Esophagus (tissue), 2 donors: ENCODE data around the gene KIF2B. TPM values are rescaled to one million over a fixed set of nuclear protein-coding genes. Genes with fewer than 3 reads are reported as not detected.
"Not testable (repeated sequence)": the region's sequence is repeated elsewhere in the genome, so short reads cannot be mapped to it uniquely, and the experiment has no call there.

Experiments used
- H3K27ac ChIP-seq, 2 donors: one replicate each; pipeline ENCODE4 v1.5.1; 2013; ENCODE audit warnings: low read depth in 2 of 2, mild to moderate bottlenecking in 2 of 2, inconsistent platforms in 1 of 2, low read length in 1 of 2, moderate library complexity in 1 of 2
- H3K27me3 ChIP-seq, 2 donors: one replicate each; pipeline ENCODE4 v1.6.1; 2013; ENCODE audit warnings: low read length in 2 of 2, control low read depth in 1 of 2, mild to moderate bottlenecking in 1 of 2; ENCODE audit not compliant: insufficient read depth in 2 of 2, control insufficient read depth in 1 of 2
- H3K36me3 ChIP-seq, 2 donors: one replicate each; pipeline ENCODE4 v1.6.1; 2013; ENCODE audit warnings: low read length in 1 of 2; ENCODE audit not compliant: control insufficient read depth in 2 of 2, insufficient read depth in 2 of 2
- H3K4me1 ChIP-seq, 2 donors: one replicate each; pipeline ENCODE4 v1.6.1; 2013; ENCODE audit warnings: low read length in 1 of 2; ENCODE audit not compliant: control insufficient read depth in 2 of 2, insufficient read depth in 2 of 2
- H3K4me3 ChIP-seq, 2 donors: one replicate each; pipeline ENCODE4 v1.5.1; 2013; ENCODE audit warnings: low read length in 2 of 2, mild to moderate bottlenecking in 2 of 2, low read depth in 1 of 2, moderate library complexity in 1 of 2
- H3K9me3 ChIP-seq, 2 donors: one replicate each; pipeline ENCODE4 v1.6.1; 2013; ENCODE audit warnings: mild to moderate bottlenecking in 2 of 2, low read depth in 1 of 2, low read length in 1 of 2, moderate library complexity in 1 of 2; ENCODE audit not compliant: control insufficient read depth in 2 of 2, insufficient read depth in 1 of 2
- WGBS, 2 donors: extraction: QIAGEN DNeasy Blood & Tissue Kit; methylation state at CpG; one replicate each; pipeline ENCODE4 v1.1.7; 2013; 5-methylcytosine and 5-hydroxymethylcytosine counted together
- polyA plus RNA-seq, 2 donors: library from polyadenylated mRNA; stranded (reverse); fragments of 200-250 nt; gene quantifications; one replicate each; pipeline ENCODE4 v1.2.3, GENCODE V29; 2013
- donor health status: healthy with polysubstance abuse.
- donor health status: Bipolar disorder and iron deficiency.

KIF2B gene
- polyA plus RNA-seq, 2 donors, result not detected

GRCh38 chr17:53807286-53807685 is 15.4 kb upstream of the KIF2B start:
- no peaks in the 10 kb centered on the region for H3K27me3 ChIP-seq
- H3K27ac ChIP-seq, result no peak overlapping the region
- no peak overlapping the region for H3K4me3 ChIP-seq
- no peaks in the 10 kb centered on the region for H3K36me3 ChIP-seq
- WGBS, 2 donors, result 46 to 63% methylated on average over 6 of the region's 6 CpGs
- no peaks in the 10 kb centered on the region for H3K9me3 ChIP-seq
- H3K4me1 ChIP-seq, result no peaks in the 10 kb centered on the region

- H3K27ac ChIP-seq, result no peak overlapping the region
- H3K4me3 ChIP-seq, result no peak overlapping the region
- 73 to 74% methylated on average over 1 of the region's 1 CpG for WGBS, 2 donors
- H3K36me3 ChIP-seq, result no peaks in the 10 kb centered on the region
- no peaks in the 10 kb centered on the region for H3K27me3 ChIP-seq
- no peaks in the 10 kb centered on the region for H3K4me1 ChIP-seq
- H3K9me3 ChIP-seq, result peaks cover 0 to 4% of the 10 kb centered on the region in 2 donors
Measured at GRCh38 chr17:53818271-53818670, 4.5 kb upstream of the KIF2B start.

GRCh38 chr17:53818929-53819328 is 3.8 kb upstream of the KIF2B start:
- Histone ChIP-seq H3K36me3 (no peaks in the 10 kb centered on the region), H3K27ac (no peak overlapping the region), H3K4me3 (no peak overlapping the region), H3K27me3 (no peaks in the 10 kb centered on the region), H3K4me1 (no peaks in the 10 kb centered on the region), H3K9me3 (peaks cover 0 to 4% of the 10 kb centered on the region in 2 donors)
- WGBS, 2 donors, result 61% methylated on average over 2 of the region's 2 CpGs

- Histone ChIP-seq H3K4me3 (no peak overlapping the region), H3K27ac (no peak overlapping the region), H3K9me3 (peaks cover 0 to 4% of the 10 kb centered on the region in 2 donors), H3K4me1 (no peaks in the 10 kb centered on the region), H3K36me3 (no peaks in the 10 kb centered on the region), H3K27me3 (no peaks in the 10 kb centered on the region)
- 45 to 47% methylated on average over 1 of the region's 1 CpG for WGBS, 2 donors
Measured at GRCh38 chr17:53819956-53820355, 2.8 kb upstream of the KIF2B start.

DNA sequence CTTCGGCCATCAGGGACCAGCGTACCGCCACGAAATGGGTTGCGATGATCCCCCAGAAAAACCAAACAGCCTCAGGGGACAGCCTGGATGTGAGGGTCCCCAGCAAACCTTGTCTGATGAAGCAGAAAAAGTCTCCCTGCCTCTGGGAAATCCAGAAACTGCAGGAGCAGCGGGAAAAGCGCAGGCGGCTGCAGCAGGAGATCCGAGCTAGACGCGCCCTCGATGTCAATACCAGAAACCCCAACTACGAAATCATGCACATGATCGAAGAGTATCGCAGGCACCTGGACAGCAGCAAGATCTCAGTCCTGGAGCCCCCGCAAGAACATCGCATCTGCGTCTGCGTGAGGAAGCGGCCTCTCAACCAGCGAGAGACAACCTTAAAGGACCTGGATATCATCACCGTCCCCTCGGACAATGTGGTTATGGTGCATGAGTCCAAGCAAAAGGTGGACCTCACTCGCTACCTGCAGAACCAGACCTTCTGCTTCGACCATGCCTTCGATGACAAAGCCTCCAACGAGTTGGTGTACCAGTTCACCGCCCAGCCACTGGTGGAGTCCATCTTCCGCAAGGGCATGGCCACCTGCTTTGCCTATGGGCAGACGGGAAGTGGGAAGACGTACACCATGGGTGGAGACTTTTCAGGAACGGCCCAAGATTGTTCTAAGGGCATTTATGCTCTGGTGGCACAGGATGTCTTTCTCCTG is 769 bp downstream of the KIF2B start:
- Histone ChIP-seq H3K36me3 (no peaks in the 10 kb centered on the region), H3K9me3 (peaks cover 0 to 4% of the 10 kb centered on the region in 2 donors), H3K27me3 (no peaks in the 10 kb centered on the region), H3K4me1 (no peaks in the 10 kb centered on the region), H3K4me3 (no peak overlapping the region), H3K27ac (no peak overlapping the region)
- WGBS, 2 donors, result 94 to 96% methylated on average over 32 of the region's 32 CpGs

DNA sequence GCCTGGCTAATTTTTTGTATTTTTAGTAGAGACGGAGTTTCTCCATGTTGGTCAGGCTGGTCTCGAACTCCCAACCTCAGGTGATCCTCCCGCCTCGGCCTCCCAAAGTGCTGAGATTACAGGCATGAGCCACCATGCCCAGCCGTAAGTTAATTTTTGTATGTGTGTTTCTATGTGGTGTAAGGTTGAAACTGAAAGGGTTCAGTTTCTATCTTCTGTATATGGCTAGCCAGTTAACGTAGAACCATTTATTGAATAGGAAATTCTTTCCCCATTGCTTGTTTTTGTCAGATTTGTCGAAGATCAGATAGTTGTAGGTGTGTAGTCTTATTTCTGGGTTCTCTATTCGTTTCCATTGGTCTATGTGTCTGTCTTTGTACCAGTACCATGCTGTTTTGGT is 12.0 kb downstream of the KIF2B start:
- H3K4me1 ChIP-seq, H3K4me3 ChIP-seq, H3K36me3 ChIP-seq, H3K27me3 ChIP-seq, H3K9me3 ChIP-seq, H3K27ac ChIP-seq: not testable (repeated sequence)
- 80 to 81% methylated on average over 8 of the region's 8 CpGs for WGBS, 2 donors

DNA sequence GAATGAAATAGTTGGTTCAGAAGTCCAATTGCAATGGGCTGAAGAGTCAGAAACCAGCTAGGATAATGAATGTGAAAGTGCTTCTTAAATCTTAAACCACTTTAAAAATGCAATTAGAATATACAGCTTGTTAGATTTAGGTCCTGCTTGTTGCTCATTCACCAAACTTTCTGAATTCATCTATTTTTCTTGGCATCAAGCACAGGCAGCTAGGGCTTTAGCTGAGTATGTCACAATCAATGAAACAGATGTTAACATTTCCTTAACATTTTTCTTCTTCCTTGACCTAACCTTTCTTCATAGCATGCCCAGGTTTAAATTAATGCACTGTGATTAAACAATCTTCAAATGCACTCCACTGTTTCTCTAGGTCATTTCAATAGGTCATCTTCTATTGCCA is 14.4 kb downstream of the KIF2B start:
- no peak overlapping the region for H3K4me3 ChIP-seq
- H3K4me1 ChIP-seq, result no peaks in the 10 kb centered on the region
- no peaks in the 10 kb centered on the region for H3K27me3 ChIP-seq

GRCh38 chr17:53844491-53845107 is 21.9 kb downstream of the KIF2B start:
- Histone ChIP-seq H3K36me3 (no peaks in the 10 kb centered on the region), H3K4me3 (no peak overlapping the region), H3K9me3 (peaks cover 0 to 5% of the 10 kb centered on the region in 2 donors), H3K27ac (no peak overlapping the region), H3K27me3 (no peaks in the 10 kb centered on the region), H3K4me1 (no peaks in the 10 kb centered on the region)
- 50 to 56% methylated on average over 5 of the region's 5 CpGs for WGBS, 2 donors

More for the DNA sequence above, 14.4 kb downstream of the KIF2B start:
- peaks cover 0 to 3% of the 10 kb centered on the region in 2 donors for H3K9me3 ChIP-seq
- no peaks in the 10 kb centered on the region for H3K36me3 ChIP-seq
- no peak overlapping the region for H3K27ac ChIP-seq

DNA sequence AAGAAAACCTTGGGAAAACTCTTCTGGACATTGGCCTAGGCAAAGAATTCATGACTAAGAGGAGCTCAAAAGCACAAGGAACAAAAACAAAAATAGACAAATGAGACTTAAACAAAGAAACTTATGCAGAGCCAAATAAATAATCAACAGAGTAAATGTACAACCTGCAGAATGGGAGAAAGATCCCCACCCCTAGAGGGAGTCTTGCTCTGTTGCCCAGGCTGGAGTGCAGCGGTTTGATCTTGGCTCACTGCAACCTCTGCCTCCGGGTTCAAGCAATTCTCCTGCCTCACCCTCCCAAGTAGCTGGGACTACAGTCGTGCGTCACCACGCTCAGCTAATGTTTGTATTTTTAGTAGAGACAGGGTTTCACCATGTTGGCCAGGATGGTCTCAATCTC is 48.4 kb downstream of the KIF2B start:
- H3K27me3 ChIP-seq, H3K27ac ChIP-seq, H3K36me3 ChIP-seq, H3K9me3 ChIP-seq, H3K4me1 ChIP-seq, H3K4me3 ChIP-seq: not testable (repeated sequence)
- 92 to 93% methylated on average over 5 of the region's 5 CpGs for WGBS, 2 donors
